Hematopoietic multipotent progenitor cell treated with erythropoietin and hydrocortisone succinate and interleukin-3 and kit ligand, for 17 days (in vitro differentiated cells): Measurements from ENCODE around the gene CACNA2D2.

Source experiments
- DNase-seq: peaks from one replicate; pipeline ENCODE4 v3.0.0-alpha.2; 2015; ENCODE audit warnings: low spot score

The CACNA2D2 gene

GRCh38 chr3:50347187-50347813 is 156.1 kb downstream of the CACNA2D2 start:
- peak; percentile 84 for DNase-seq

GRCh38 chr3:50345586-50346234 is 157.7 kb downstream of the CACNA2D2 start, which contains the start of gene ZMYND10:
TSS of gene ZMYND10 (minus strand) at chr3:50345732. CDS start at chr3:50345579, 153 bp downstream.
- peak; percentile 72 for DNase-seq

GRCh38 chr3:50345008-50345407 is 158.4 kb downstream of the CACNA2D2 start:
- DNase-seq: no peak

GRCh38 chr3:50342813-50343633 is 160.4 kb downstream of the CACNA2D2 start:
- no peak for DNase-seq

GRCh38 chr3:50341996-50342650 is 161.3 kb downstream of the CACNA2D2 start:
- no peak for DNase-seq

- no peak for DNase-seq
Observed at GRCh38 chr3:50341537-50341936, 161.9 kb downstream of the CACNA2D2 start.

- peak; percentile 64 for DNase-seq
Observed at GRCh38 chr3:50340448-50341329, 162.7 kb downstream of the CACNA2D2 start, which contains the start of gene RASSF1. TSS of gene RASSF1 (minus strand) at chr3:50340836. CDS start at chr3:50340805, 31 bp downstream.

GRCh38 chr3:50340147-50340447 is 163.3 kb downstream of the CACNA2D2 start:
- DNase-seq: no peak

GRCh38 chr3:50339485-50340146 is 163.8 kb downstream of the CACNA2D2 start:
- DNase-seq: no peak

- DNase-seq: no peak
Observed at GRCh38 chr3:50338965-50339364, 164.5 kb downstream of the CACNA2D2 start.

GRCh38 chr3:50337175-50337861 is 166.1 kb downstream of the CACNA2D2 start:
- peak; percentile 86 for DNase-seq

GRCh38 chr3:50336452-50337174 is 166.8 kb downstream of the CACNA2D2 start:
- DNase-seq: no peak

GRCh38 chr3:50334339-50335075 is 168.9 kb downstream of the CACNA2D2 start:
- no peak for DNase-seq

- no peak for DNase-seq
Observed at GRCh38 chr3:50333744-50334328, 169.6 kb downstream of the CACNA2D2 start.

GRCh38 chr3:50331364-50331907 is 172.0 kb downstream of the CACNA2D2 start:
- DNase-seq: no peak

- DNase-seq: no peak
Observed at GRCh38 chr3:50330330-50330729, 173.1 kb downstream of the CACNA2D2 start.

- peak; percentile 99 for DNase-seq
Observed at GRCh38 chr3:50327943-50328691, 175.3 kb downstream of the CACNA2D2 start, which contains the start of gene TUSC2. TSS of gene TUSC2 (minus strand) at chr3:50328223. CDS start at chr3:50328099, 124 bp downstream.
